GM23338 (cell line): Measurements from ENCODE around the gene DAZL. TPM values are rescaled to one million over a fixed set of nuclear protein-coding genes. Genes with fewer than 3 reads are reported as not detected.

Source experiments
- ATAC-seq: fragments of 200-7000 bp; cut with Tn5 transposase; 3 replicates; pipeline ENCODE4 v1.9.1; 2020
- DNase-seq: peaks from one replicate; pipeline ENCODE4 v3.0.0-alpha.2; 2015; ENCODE audit warnings: low spot score
- H2AFZ ChIP-seq: fragments of 200-600 bp; sonication (generic); 2 replicates; pipeline ENCODE4 v1.8.0; 2016; ENCODE audit warnings: antibody characterized with exemption, mild to moderate bottlenecking, moderate library complexity
- H3F3A ChIP-seq: fragments of 200-600 bp; sonication (generic); replicated peaks from 2 replicates; pipeline ENCODE4 v1.8.0; 2017; ENCODE audit warnings: antibody characterized with exemption, mixed run types, low read depth
- H3K27ac ChIP-seq: fragments of 200-600 bp; sonication (generic); 2 replicates; pipeline ENCODE4 v1.6.1; 2016; ENCODE audit warnings: low read depth
- H3K27me3 ChIP-seq: fragments of 200-600 bp; sonication (generic); 2 replicates; pipeline ENCODE4 v1.8.0; 2016; ENCODE audit warnings: mild to moderate bottlenecking, mixed run types, moderate library complexity; ENCODE audit not compliant: insufficient read depth
- H3K36me3 ChIP-seq: fragments of 200-600 bp; sonication (generic); 2 replicates; pipeline ENCODE4 v1.8.0; 2016; ENCODE audit warnings: mild to moderate bottlenecking; ENCODE audit not compliant: insufficient read depth
- H3K4me1 ChIP-seq: fragments of 200-600 bp; sonication (generic); 2 replicates; pipeline ENCODE4 v1.8.0; 2016; ENCODE audit warnings: mild to moderate bottlenecking, moderate library complexity; ENCODE audit not compliant: insufficient read depth
- H3K4me2 ChIP-seq: fragments of 200-600 bp; sonication (generic); 2 replicates; pipeline ENCODE4 v1.7.1; 2017; ENCODE audit warnings: mixed run types
- H3K4me3 ChIP-seq: fragments of 200-600 bp; sonication (generic); 2 replicates; pipeline ENCODE4 v1.6.1; 2016; ENCODE audit warnings: mixed run types
- H3K79me2 ChIP-seq: fragments of 200-600 bp; sonication (generic); replicated peaks from 2 replicates; pipeline ENCODE4 v1.8.0; 2017; ENCODE audit warnings: mild to moderate bottlenecking; ENCODE audit not compliant: insufficient read depth
- H3K9me2 ChIP-seq: fragments of 200-600 bp; sonication (generic); 2 replicates; pipeline ENCODE4 v1.8.0; 2017; ENCODE audit not compliant: insufficient read depth
- H4K20me1 ChIP-seq: fragments of 200-600 bp; sonication (generic); replicated peaks from 2 replicates; pipeline ENCODE4 v1.8.0; 2017; ENCODE audit warnings: mild to moderate bottlenecking; ENCODE audit not compliant: insufficient read depth
- H3K27ac Mint-ChIP-seq: 2 replicates; pipeline ENCODE4 v1.8.0; 2020; ENCODE audit warnings: inconsistent platforms, mild to moderate bottlenecking, moderate library complexity, mixed read lengths
- H3K27me3 Mint-ChIP-seq: 3 replicates; pipeline ENCODE4 v1.8.0; 2022; ENCODE audit warnings: low read depth, mild to moderate bottlenecking, moderate library complexity, mixed read lengths, inconsistent platforms; ENCODE audit not compliant: insufficient read depth, poor library complexity
- H3K36me3 Mint-ChIP-seq: 3 replicates; pipeline ENCODE4 v1.8.0; 2021; ENCODE audit warnings: low read depth, mild to moderate bottlenecking, inconsistent platforms, moderate library complexity, mixed read lengths
- H3K4me1 Mint-ChIP-seq: 3 replicates; pipeline ENCODE4 v1.8.0; 2020; ENCODE audit warnings: mild to moderate bottlenecking, inconsistent platforms, mixed read lengths
- H3K4me3 Mint-ChIP-seq: 3 replicates; pipeline ENCODE4 v1.8.0; 2021; ENCODE audit warnings: moderate library complexity, mild to moderate bottlenecking, inconsistent platforms, mixed read lengths
- H3K9me3 Mint-ChIP-seq: 3 replicates; pipeline ENCODE4 v1.8.0; 2020; ENCODE audit warnings: moderate library complexity, mild to moderate bottlenecking, inconsistent platforms, mixed read lengths
- CREB1 ChIP-seq: fragments of 250-450 bp; sonication (Bioruptor Pico); IDR thresholded peaks from 2 replicates; pipeline ENCODE4 v1.5.0; 2020; ENCODE audit warnings: low read depth, mild to moderate bottlenecking, moderate library complexity
- EZH2 ChIP-seq: fragments of 200-600 bp; sonication (generic); IDR thresholded peaks from one replicate; pipeline ENCODE4 v1.8.0; 2017; ENCODE audit warnings: antibody characterized with exemption, mild to moderate bottlenecking, low read depth; ENCODE audit not compliant: unreplicated experiment
- EZH2phosphoT487 ChIP-seq: fragments of 200-600 bp; sonication (generic); IDR thresholded peaks from one replicate; pipeline ENCODE4 v1.8.1; 2018; ENCODE audit warnings: antibody characterized with exemption; ENCODE audit not compliant: unreplicated experiment
- JUNB ChIP-seq: IDR thresholded peaks from one replicate; pipeline ENCODE4 v1.6.1; 2016; ENCODE audit warnings: antibody characterized with exemption; ENCODE audit not compliant: unreplicated experiment
- NANOG ChIP-seq: IDR thresholded peaks from 2 replicates; pipeline ENCODE4 v1.6.1; 2016; ENCODE audit warnings: antibody characterized with exemption, borderline replicate concordance
- POLR2AphosphoS5 ChIP-seq: IDR thresholded peaks from 2 replicates; pipeline ENCODE4 v1.6.1; 2016; ENCODE audit warnings: antibody characterized with exemption, low read depth
- STAT1 ChIP-seq: IDR thresholded peaks from one replicate; pipeline ENCODE4 v1.6.1; 2016; ENCODE audit warnings: antibody characterized with exemption; ENCODE audit not compliant: unreplicated experiment
- ZNF114 ChIP-seq: fragments of 250-450 bp; sonication (Bioruptor Pico); IDR thresholded peaks from 2 replicates; pipeline ENCODE4 v1.5.0; 2020; ENCODE audit warnings: mild to moderate bottlenecking, moderate library complexity
- ZNF331 ChIP-seq: fragments of 250-450 bp; sonication (Bioruptor Pico); IDR thresholded peaks from 2 replicates; pipeline ENCODE4 v1.5.0; 2020; ENCODE audit warnings: low read depth, mild to moderate bottlenecking, moderate library complexity
- polyA plus RNA-seq: library from polyadenylated mRNA; unstranded; fragments of >200 nt; fragmentation: Nextera tagmentation; extraction: Ambion mirVana; gene quantifications from 2 replicates; pipeline ENCODE4 v1.2.1, GENCODE V29; 2016
- total RNA-seq: library from RNA; depleted of rRNA; stranded (reverse); fragments of >200 nt; shearing (Covaris generic); gene quantifications from 2 replicates; pipeline ENCODE4 v1.2.3, GENCODE V29; 2014
- TF ChIP-seq, protein P1 (sequence below): fragments of 250-450 bp; sonication (Bioruptor Pico); IDR thresholded peaks from 2 replicates; pipeline ENCODE4 v1.5.0; 2020; ENCODE audit warnings: mild to moderate bottlenecking, moderate library complexity
- TF ChIP-seq, protein P2 (sequence below): IDR thresholded peaks from 2 replicates; pipeline ENCODE4 v1.6.1; 2016; ENCODE audit warnings: antibody characterized with exemption
- TF ChIP-seq, protein P3 (sequence below): IDR thresholded peaks from one replicate; pipeline ENCODE4 v1.6.1; 2018; ENCODE audit warnings: antibody characterized with exemption; ENCODE audit not compliant: unreplicated experiment
- TF ChIP-seq, protein P4 (sequence below), 2 experiments: fragments of 200-600 bp in 1 of 2; sonication (generic) in 1 of 2; conservative IDR thresholded peaks; 2 replicates each; pipeline versions ENCODE4 v1.5.1 to v1.6.1; 2016 to 2017; ENCODE audit warnings: antibody characterized with exemption in 2 of 2, low read depth in 2 of 2, mild to moderate bottlenecking in 2 of 2, moderate library complexity in 1 of 2

The DAZL gene
- total and polyA plus RNA-seq, 2 experiments from 2014 or later: 3.2 to 5.3 TPM

DNA sequence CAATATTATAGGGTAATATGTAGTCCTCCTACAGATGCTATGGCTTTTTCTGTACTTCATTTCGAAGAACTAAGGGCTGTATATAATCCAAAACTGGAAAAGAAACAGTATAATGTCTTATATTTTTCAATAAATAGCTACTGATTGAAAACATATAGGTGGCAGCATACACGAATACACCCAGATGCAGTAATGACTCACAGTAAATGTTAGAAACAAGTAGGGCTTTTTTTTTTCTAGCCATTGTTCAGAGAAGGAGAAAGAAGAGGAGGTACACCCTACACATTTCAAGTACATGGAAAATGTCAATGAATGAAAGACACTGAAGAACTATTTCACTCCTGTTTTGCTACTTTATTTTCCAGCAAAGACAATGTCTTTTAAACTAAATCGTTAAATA, 9.4 kb downstream of the DAZL start:
- H2AFZ ChIP-seq: no peak overlapping the region
- Mint-ChIP-seq H3K4me3 (no peak overlapping the region), H3K4me1 (no peaks in the 10 kb centered on the region; the same call in 2 of the 3 replicates), H3K36me3 (no peaks in the 10 kb centered on the region), H3K27me3 (no peaks in the 10 kb centered on the region), H3K27ac (no peak overlapping the region), H3K9me3 (no peaks in the 10 kb centered on the region)
- TF ChIP-seq STAT1 (no peak), JUNB (no peak), ZNF331 (CRISPR knock-in tag) (no peak), EZH2 (no peak), CREB1 (CRISPR knock-in tag) (no peak), NANOG (no peak), POLR2AphosphoS5 (no peak), ZNF114 (no peak), EZH2phosphoT487 (no peak)
- TF ChIP-seq, protein P1, sequence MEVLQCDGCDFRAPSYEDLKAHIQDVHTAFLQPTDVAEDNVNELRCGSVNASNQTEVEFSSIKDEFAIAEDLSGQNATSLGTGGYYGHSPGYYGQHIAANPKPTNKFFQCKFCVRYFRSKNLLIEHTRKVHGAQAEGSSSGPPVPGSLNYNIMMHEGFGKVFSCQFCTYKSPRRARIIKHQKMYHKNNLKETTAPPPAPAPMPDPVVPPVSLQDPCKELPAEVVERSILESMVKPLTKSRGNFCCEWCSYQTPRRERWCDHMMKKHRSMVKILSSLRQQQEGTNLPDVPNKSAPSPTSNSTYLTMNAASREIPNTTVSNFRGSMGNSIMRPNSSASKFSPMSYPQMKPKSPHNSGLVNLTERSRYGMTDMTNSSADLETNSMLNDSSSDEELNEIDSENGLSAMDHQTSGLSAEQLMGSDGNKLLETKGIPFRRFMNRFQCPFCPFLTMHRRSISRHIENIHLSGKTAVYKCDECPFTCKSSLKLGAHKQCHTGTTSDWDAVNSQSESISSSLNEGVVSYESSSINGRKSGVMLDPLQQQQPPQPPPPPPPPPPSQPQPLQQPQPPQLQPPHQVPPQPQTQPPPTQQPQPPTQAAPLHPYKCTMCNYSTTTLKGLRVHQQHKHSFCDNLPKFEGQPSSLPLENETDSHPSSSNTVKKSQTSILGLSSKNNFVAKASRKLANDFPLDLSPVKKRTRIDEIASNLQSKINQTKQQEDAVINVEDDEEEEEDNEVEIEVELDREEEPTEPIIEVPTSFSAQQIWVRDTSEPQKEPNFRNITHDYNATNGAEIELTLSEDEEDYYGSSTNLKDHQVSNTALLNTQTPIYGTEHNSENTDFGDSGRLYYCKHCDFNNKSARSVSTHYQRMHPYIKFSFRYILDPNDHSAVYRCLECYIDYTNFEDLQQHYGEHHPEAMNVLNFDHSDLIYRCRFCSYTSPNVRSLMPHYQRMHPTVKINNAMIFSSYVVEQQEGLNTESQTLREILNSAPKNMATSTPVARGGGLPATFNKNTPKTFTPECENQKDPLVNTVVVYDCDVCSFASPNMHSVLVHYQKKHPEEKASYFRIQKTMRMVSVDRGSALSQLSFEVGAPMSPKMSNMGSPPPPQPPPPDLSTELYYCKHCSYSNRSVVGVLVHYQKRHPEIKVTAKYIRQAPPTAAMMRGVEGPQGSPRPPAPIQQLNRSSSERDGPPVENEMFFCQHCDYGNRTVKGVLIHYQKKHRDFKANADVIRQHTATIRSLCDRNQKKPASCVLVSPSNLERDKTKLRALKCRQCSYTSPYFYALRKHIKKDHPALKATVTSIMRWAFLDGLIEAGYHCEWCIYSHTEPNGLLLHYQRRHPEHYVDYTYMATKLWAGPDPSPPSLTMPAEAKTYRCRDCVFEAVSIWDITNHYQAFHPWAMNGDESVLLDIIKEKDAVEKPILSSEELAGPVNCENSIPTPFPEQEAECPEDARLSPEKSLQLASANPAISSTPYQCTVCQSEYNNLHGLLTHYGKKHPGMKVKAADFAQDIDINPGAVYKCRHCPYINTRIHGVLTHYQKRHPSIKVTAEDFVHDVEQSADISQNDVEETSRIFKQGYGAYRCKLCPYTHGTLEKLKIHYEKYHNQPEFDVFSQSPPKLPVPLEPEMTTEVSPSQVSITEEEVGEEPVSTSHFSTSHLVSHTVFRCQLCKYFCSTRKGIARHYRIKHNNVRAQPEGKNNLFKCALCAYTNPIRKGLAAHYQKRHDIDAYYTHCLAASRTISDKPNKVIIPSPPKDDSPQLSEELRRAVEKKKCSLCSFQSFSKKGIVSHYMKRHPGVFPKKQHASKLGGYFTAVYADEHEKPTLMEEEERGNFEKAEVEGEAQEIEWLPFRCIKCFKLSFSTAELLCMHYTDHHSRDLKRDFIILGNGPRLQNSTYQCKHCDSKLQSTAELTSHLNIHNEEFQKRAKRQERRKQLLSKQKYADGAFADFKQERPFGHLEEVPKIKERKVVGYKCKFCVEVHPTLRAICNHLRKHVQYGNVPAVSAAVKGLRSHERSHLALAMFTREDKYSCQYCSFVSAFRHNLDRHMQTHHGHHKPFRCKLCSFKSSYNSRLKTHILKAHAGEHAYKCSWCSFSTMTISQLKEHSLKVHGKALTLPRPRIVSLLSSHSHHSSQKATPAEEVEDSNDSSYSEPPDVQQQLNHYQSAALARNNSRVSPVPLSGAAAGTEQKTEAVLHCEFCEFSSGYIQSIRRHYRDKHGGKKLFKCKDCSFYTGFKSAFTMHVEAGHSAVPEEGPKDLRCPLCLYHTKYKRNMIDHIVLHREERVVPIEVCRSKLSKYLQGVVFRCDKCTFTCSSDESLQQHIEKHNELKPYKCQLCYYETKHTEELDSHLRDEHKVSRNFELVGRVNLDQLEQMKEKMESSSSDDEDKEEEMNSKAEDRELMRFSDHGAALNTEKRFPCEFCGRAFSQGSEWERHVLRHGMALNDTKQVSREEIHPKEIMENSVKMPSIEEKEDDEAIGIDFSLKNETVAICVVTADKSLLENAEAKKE: no peak
- TF ChIP-seq, protein P2, sequence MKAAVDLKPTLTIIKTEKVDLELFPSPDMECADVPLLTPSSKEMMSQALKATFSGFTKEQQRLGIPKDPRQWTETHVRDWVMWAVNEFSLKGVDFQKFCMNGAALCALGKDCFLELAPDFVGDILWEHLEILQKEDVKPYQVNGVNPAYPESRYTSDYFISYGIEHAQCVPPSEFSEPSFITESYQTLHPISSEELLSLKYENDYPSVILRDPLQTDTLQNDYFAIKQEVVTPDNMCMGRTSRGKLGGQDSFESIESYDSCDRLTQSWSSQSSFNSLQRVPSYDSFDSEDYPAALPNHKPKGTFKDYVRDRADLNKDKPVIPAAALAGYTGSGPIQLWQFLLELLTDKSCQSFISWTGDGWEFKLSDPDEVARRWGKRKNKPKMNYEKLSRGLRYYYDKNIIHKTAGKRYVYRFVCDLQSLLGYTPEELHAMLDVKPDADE: no peak
- TF ChIP-seq, protein P3, sequence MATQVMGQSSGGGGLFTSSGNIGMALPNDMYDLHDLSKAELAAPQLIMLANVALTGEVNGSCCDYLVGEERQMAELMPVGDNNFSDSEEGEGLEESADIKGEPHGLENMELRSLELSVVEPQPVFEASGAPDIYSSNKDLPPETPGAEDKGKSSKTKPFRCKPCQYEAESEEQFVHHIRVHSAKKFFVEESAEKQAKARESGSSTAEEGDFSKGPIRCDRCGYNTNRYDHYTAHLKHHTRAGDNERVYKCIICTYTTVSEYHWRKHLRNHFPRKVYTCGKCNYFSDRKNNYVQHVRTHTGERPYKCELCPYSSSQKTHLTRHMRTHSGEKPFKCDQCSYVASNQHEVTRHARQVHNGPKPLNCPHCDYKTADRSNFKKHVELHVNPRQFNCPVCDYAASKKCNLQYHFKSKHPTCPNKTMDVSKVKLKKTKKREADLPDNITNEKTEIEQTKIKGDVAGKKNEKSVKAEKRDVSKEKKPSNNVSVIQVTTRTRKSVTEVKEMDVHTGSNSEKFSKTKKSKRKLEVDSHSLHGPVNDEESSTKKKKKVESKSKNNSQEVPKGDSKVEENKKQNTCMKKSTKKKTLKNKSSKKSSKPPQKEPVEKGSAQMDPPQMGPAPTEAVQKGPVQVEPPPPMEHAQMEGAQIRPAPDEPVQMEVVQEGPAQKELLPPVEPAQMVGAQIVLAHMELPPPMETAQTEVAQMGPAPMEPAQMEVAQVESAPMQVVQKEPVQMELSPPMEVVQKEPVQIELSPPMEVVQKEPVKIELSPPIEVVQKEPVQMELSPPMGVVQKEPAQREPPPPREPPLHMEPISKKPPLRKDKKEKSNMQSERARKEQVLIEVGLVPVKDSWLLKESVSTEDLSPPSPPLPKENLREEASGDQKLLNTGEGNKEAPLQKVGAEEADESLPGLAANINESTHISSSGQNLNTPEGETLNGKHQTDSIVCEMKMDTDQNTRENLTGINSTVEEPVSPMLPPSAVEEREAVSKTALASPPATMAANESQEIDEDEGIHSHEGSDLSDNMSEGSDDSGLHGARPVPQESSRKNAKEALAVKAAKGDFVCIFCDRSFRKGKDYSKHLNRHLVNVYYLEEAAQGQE: no peak
- TF ChIP-seq, protein P4, sequence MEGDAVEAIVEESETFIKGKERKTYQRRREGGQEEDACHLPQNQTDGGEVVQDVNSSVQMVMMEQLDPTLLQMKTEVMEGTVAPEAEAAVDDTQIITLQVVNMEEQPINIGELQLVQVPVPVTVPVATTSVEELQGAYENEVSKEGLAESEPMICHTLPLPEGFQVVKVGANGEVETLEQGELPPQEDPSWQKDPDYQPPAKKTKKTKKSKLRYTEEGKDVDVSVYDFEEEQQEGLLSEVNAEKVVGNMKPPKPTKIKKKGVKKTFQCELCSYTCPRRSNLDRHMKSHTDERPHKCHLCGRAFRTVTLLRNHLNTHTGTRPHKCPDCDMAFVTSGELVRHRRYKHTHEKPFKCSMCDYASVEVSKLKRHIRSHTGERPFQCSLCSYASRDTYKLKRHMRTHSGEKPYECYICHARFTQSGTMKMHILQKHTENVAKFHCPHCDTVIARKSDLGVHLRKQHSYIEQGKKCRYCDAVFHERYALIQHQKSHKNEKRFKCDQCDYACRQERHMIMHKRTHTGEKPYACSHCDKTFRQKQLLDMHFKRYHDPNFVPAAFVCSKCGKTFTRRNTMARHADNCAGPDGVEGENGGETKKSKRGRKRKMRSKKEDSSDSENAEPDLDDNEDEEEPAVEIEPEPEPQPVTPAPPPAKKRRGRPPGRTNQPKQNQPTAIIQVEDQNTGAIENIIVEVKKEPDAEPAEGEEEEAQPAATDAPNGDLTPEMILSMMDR (conservative IDR thresholded peaks at IDR 0.05; ENCODE audit: low read depth in 2 of 2): no peak
- no peak overlapping the region for H3K4me3 ChIP-seq
- H3K27ac ChIP-seq: no peak overlapping the region
- no peaks in the 10 kb centered on the region for H3K4me1 ChIP-seq
- no peaks in the 10 kb centered on the region for H3K79me2 ChIP-seq
- H3K4me2 ChIP-seq: no peak overlapping the region
- H3K27me3 ChIP-seq: no peaks in the 10 kb centered on the region
- H3K36me3 ChIP-seq: no peaks in the 10 kb centered on the region
- ATAC-seq: no peak
- H4K20me1 ChIP-seq: no peaks in the 10 kb centered on the region
- no peaks in the 10 kb centered on the region for H3F3A ChIP-seq
- DNase-seq: no peak
- H3K9me2 ChIP-seq: no peaks in the 10 kb centered on the region
